Purkinje cell (primary cell): ENCODE results near the gene RNFT2. TPM values are rescaled to one million over a fixed set of nuclear protein-coding genes. Genes with fewer than 3 reads are reported as not detected.

Experiments
- polyA plus RNA-seq: library from polyadenylated mRNA; unstranded; fragments of >200 nt; fragmentation: Nextera tagmentation; gene quantifications from 2 replicates; pipeline ENCODE4 v1.2.1, GENCODE V29; 2014

The RNFT2 gene
- 16.2 and 26.9 TPM in 2 replicates for polyA plus RNA-seq

GRCh38 chr12:116737774-116738657, at the start of gene RNFT2, which contains the start of gene SPRING1:
RNFT2 (plus strand) TSS chr12:116738315; CDS start chr12:116740498, 2,183 bp downstream.
SPRING1 (minus strand) TSS chr12:116738069; CDS start chr12:116737900, 169 bp downstream.

GRCh38 chr12:116881325-116881876, 143.3 kb downstream of the RNFT2 start, which contains the start of gene HRK:
HRK (minus strand) TSS chr12:116881441; CDS start chr12:116881307, 134 bp downstream.

Other genes with a start within 250 kb of the RNFT2 start
- 2.1 and 3.1 TPM in 2 replicates for gene MAP1LC3B2, start 178.9 kb upstream of the RNFT2 start, polyA plus RNA-seq
- 3.1 and 4.1 TPM in 2 replicates for gene SPRING1, start 246 bp upstream of the RNFT2 start, polyA plus RNA-seq
- gene HRK, start 143.1 kb downstream of the RNFT2 start, polyA plus RNA-seq = 0.53 and 0.60 TPM in 2 replicates
- gene FBXW8, start 172.6 kb downstream of the RNFT2 start, polyA plus RNA-seq = 1.7 TPM in 1 of 2 replicates, not detected in the other